GM12891 (cell line): ENCODE measurements around the gene BMF.
A peak's percentile ranks its signal among the peaks of the same experiment; 100 is the strongest.

Experiments
- DNase-seq: peaks from one replicate; pipeline ENCODE4 v3.0.0; 2011; ENCODE audit warnings: low spot score; ENCODE audit not compliant: insufficient read length
- FAIRE-seq: peaks from 2 replicates; lab custom pipeline; 2011; peaks lifted over from hg19 to GRCh38; lab: Jason Lieb, UNC
- PAX5 ChIP-seq: IDR thresholded peaks from 2 replicates; pipeline ENCODE4 v1.6.1; 2011; ENCODE audit warnings: low read length, moderate library complexity, mild to moderate bottlenecking; ENCODE audit not compliant: insufficient read depth, severe bottlenecking
- POLR2A ChIP-seq: IDR thresholded peaks from 2 replicates; pipeline ENCODE4 v1.6.1; 2011; ENCODE audit warnings: low read depth, low read length, control low read depth
- POLR2AphosphoS5 ChIP-seq: IDR thresholded peaks from 2 replicates; pipeline ENCODE4 v1.6.1; 2011; ENCODE audit warnings: low read depth, low read length, control low read depth
- POU2F2 ChIP-seq: IDR thresholded peaks from 2 replicates; pipeline ENCODE4 v1.6.1; 2011; ENCODE audit warnings: low read depth, mild to moderate bottlenecking, control low read depth, low read length, moderate library complexity
- SPI1 ChIP-seq: IDR thresholded peaks from 2 replicates; pipeline ENCODE4 v1.6.1; 2011; ENCODE audit warnings: low read depth, low read length, control low read depth
- TAF1 ChIP-seq: IDR thresholded peaks from 2 replicates; pipeline ENCODE4 v1.6.1; 2011; ENCODE audit warnings: low read depth, low read length, control low read depth

BMF gene

GRCh38 chr15:40048926-40049475, 59.7 kb downstream of the BMF start:
- no peak for FAIRE-seq
- TF ChIP-seq POU2F2 (no peak), PAX5 (no peak), SPI1 (no peak), TAF1 (no peak), POLR2A (no peak), POLR2AphosphoS5 (no peak)
- no peak for DNase-seq

GRCh38 chr15:40048211-40048792, 60.4 kb downstream of the BMF start:
- FAIRE-seq, result no peak

GRCh38 chr15:40047415-40048210, 61.1 kb downstream of the BMF start:
- DNase-seq, result no peak
- FAIRE-seq, result peak; percentile 93
- TF ChIP-seq TAF1, result no peak
- TF ChIP-seq POLR2A, result no peak
- no peak for TF ChIP-seq POU2F2
- peak; percentile 70 for TF ChIP-seq SPI1
- no peak for TF ChIP-seq PAX5
- TF ChIP-seq POLR2AphosphoS5, result no peak

More at GRCh38 chr15:40048211-40048792, 60.4 kb downstream of the BMF start:
- DNase-seq, result no peak
- TF ChIP-seq TAF1, result no peak
- TF ChIP-seq POLR2AphosphoS5, result no peak
- peak; percentile 62 for TF ChIP-seq SPI1

GRCh38 chr15:40046721-40047414, 61.8 kb downstream of the BMF start:
- FAIRE-seq, result peak; percentile 50
- no peak for DNase-seq
- TF ChIP-seq SPI1, result no peak
- no peak for TF ChIP-seq POU2F2
- TF ChIP-seq POLR2A, result no peak
- no peak for TF ChIP-seq PAX5
- TF ChIP-seq TAF1, result no peak
- no peak for TF ChIP-seq POLR2AphosphoS5

GRCh38 chr15:40045572-40046217, 63.0 kb downstream of the BMF start:
- FAIRE-seq, result peak; percentile 40
- TF ChIP-seq POLR2AphosphoS5, result no peak
- TF ChIP-seq POU2F2, result no peak
- no peak for TF ChIP-seq POLR2A
- no peak for TF ChIP-seq SPI1
- no peak for TF ChIP-seq TAF1
- TF ChIP-seq PAX5, result no peak
- DNase-seq, result no peak

- DNase-seq (peak; percentile 71), FAIRE-seq (peak; percentile 91)
- TF ChIP-seq TAF1 (no peak), POLR2A (no peak), SPI1 (no peak), POLR2AphosphoS5 (no peak), PAX5 (peak; percentile 92), POU2F2 (0 out of 2 replicates have a peak, but pooled peaks have one; percentile 32)
Observed at GRCh38 chr15:40044717-40045571, 63.7 kb downstream of the BMF start.

- FAIRE-seq (no peak), DNase-seq (no peak)
- no peak for TF ChIP-seq PAX5
- peak; percentile 35; the same call in 1 of the 2 replicates for TF ChIP-seq SPI1
Observed at GRCh38 chr15:40043927-40044716, 64.6 kb downstream of the BMF start.

- no peak for FAIRE-seq
- TF ChIP-seq SPI1 (no peak), POU2F2 (no peak), POLR2A (no peak), PAX5 (no peak), TAF1 (no peak)
- DNase-seq, result no peak
Observed at GRCh38 chr15:40042791-40043320, 65.8 kb downstream of the BMF start.
